NCI-H2107 treated with DMSO at 0.1 percent for 48 hours (cell line): ENCODE measurements around the gene COL4A2.
A peak's percentile ranks its signal among the peaks of the same experiment; 100 is the strongest.

Experiments used
- DNase-seq: peaks from one replicate; lab custom pipeline; 2025; ENCODE audit not compliant: unreplicated experiment; lab: John Stamatoyannopoulos, UW

The COL4A2 gene

DNA sequence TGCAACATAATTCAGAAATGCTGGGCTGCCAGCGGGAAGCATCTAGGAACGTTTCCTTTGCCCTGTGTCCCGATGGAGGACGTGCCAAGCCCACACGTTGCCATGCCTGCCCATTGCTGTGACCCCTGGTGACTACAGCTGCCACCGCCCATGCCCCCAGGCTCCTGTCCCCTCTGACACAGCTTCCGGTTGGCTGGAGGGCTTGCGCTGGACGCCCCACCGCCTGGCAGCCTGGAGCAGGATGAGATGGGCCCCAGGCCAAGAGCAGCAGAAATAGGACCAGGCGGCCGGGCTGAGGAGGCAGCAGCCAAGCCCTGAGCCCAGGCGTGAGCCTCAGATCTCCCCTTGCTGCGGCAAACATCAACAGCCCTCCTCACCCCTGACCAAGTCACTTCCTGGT, 125.9 kb downstream of the COL4A2 start:
- DNase-seq, result no peak

DNA sequence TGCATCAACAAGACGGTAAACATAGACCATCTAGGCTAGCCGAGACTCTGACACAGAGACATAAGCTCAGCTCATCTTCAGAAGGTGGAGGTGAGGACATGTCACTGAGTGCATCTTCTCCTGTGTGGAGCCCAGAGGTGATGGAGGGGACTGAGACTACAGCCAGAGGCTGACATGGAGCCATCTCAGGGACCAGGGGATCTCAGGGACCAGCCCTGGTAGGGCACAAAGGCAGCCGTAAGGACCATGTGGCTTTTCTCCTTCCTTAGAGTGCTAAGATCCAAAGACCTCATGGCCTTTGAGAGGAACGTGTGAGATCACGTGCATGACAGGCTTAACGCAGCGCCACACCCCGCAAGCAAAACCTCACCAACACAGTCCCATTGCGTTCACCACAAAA, 127.5 kb downstream of the COL4A2 start:
- DNase-seq, result no peak

DNA sequence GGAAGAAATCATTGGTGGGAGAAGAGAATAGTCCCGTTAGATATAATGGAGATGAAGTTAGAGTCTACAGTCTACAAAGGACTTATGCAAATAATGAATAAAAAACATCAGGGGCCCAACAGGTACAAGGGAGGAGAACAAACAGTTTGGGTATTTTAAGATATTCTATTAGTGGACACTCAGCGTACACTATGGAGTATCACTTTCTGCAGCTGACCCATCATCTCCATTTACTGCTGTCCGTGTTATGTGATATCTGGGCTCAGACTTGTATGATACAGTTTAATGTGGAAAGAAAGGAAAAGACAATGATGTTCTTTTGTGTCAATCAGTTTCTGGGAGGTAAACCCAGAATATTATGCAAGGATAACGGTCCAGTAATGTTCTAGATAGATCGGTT, 128.2 kb downstream of the COL4A2 start:
- no peak for DNase-seq

DNA sequence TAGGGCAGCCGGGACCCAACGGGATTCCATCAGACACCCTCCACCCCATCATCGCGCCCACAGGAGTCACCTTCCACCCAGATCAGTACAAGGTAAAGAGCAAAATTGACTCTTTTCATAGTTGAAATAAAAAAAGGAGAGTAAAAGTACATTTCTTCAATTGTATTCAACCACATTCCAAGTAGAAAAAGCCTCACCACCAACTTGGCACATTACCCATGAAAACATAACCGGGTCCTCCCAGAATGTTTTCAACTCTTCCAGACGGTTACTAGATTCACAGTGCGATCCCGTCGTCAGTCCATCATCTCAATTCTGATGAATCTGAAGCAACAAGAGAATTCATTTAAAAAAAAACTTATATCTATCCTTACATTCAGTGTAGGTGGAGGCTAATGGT, 129.2 kb downstream of the COL4A2 start:
- DNase-seq, result no peak

DNA sequence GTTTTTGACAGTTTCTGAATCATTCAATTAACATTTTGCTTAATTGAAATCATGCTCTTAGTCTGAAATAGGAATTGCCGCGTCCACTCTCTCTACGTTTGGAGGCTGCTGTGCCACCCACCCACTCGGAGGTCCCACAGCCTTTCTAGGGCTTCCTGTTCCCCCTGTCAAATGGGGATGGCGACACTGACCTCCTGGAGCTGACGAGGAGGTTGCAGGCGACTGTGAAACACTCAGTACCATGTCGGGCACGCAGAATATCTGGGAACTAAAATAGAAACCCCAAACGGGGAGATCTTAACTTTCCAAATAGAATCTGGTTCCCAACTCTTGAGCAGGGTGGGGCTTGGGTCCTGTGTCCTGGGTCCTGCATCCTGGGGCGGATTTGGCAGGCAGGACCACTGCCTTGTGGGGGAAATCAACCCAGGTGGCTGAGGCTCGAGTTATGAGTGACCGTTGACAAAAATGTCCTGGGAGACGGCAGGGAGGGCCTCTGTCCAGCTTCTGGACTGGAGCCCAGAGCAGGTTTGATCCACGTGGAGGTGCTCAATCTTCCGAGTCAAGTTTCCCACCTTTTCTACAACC, 129.8 kb downstream of the COL4A2 start:
- no peak for DNase-seq

DNA sequence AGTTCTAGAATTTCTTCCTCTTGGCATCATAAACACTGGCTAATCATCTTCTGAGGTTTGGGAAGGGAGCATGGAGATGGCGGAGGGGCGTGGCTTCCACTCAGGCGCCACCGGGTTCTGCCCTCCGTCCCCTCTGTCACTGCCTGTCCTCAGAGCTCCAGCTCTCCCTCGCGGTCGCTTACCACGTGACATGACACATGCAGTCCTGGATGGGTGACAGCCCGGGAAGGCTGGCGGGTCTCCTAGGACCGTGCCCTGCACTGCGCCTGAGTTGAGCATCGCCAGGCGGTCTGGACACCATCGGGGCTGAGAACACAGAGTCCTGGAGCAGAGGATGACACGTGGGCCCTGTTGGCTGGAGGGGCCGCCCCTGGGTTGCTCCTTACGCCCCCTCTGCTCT, 131.1 kb downstream of the COL4A2 start:
- no peak for DNase-seq

DNA sequence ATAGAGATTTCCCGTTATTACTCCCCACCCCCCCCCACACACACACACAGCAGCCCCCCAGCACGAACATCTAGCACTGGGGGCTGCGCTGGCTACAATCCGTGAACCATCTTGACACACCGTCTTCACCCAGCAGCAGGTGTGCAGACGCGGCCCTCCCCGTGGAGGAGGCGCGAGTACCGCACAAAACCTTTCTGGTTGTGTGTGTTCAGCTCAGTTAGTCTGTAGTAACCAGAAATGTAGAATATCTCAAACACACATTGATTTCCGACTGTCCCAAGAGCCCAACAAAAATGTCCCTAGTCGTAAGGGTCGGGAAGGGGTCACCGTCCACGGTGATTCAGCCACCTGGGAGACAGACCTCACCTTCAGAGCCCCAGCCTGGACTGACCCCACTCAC, 131.7 kb downstream of the COL4A2 start:
- DNase-seq, result no peak

DNA sequence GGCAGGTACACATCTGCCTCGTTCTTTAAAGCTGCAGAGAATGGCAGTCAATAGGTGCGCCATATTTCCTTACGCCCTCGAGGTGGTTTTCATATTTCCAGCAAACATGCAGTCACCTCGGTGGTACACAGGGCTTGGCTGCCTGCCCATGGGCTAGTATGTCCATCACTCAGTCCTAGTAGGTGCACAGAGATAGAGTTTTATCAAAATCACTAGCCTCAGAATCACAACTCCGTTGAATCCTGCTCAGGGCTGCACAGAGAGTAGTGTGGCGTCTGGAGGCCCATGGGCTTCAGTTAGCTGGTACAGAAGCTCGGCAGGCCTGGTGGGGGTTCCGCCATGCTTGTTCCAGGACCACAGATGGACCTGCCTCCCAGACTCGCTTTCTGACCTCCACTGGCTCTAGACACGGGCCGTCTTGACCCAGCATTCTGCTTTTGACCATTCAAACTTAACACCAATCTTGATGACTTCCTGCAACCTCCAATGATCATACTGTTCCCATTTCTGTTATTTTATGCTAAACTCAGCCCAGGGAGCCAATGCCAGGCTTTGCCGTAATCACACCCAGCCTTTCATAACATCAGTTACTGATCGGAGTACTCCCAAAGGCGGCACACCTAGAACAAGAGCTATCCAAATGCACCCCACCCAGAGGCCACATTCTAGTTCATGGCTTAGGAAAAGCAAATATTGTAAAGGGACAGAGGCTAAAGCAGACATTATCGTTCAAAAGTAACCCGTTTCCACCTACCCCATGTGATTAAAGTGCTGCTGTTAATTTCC, 134.1 kb downstream of the COL4A2 start:
- DNase-seq, result no peak

DNA sequence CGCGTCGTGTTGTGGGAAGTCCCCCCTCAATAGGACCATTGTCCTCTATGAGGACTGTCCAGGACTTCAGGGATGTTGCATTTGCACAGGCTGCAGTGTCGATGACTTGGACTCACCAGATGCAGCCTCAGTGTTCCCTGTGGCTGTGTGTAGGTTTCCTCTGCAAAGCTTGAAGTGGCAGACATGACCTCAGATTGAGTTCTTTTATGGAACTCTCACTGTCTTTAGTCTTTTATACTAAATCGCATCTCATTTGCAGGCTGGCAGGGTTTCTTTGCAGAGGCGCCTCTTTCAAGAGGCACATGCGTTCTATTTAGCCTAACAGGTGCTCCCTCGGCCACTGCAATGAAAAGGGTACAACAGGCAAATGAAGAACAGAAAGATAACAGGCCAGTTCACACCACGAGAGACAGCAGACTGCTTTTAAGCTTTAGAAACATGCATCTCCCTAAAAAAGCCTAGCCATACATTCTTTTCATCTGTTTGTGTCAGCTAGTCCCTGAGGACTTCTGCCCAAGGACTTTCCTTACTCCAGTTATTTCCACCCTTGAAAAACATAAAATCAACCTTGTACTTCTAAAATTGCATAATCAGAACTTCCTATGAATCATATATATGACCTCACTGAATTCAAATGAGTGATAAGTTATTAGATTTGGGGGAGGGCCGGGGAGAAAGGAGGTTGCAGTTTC, 136.0 kb downstream of the COL4A2 start:
- no peak for DNase-seq

DNA sequence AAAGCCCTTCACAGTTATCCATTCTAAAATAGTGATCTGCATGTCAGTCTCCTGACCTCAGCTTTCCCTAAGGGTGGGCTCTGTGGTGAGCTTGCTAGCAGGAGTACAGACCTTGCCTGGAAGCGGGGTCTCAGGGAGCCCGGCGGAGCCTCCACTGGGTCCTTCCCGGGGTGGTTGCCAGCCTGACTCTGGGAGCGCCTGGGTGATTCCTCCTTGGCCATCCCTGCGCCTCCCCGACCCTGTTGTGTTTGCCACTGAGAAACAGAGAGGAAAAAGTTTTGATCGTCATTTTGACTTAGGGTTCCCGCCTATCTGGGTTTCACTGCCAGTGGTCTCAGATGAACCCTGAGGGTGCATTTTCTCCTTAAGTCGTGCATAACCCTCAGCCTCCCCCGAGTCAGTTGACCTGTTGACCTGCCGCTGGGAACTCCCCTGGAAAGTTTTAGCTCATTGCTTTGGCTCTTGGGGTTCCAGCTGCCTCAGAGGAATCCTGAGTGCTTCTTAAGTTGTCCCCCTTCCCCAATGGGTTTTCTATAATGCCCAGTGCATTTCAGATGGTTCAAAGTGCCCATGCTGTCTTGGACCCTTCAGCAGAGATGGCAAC, 136.6 kb downstream of the COL4A2 start:
- DNase-seq, result no peak

DNA sequence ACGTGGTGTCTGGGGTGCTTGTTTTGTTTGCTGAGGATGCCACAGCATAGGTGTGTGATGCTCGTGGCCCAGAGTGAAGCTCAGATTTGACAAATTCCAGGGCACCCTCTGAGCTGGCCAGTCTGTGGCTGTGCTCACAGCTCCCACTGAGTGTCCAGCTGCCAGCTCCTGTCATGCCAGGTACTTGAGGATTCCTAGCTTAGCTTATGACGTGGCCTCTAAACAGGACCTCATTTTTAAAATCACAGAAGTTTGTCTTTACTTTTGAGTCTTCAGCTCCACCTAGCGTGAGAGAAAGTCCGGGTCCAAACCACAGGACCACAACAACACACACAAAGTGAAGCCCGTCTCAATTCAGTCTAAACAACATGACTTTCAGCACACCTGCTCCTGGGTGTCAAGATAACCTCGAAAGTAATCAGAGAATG, 137.2 kb downstream of the COL4A2 start:
- DNase-seq, result peak; percentile 26

DNA sequence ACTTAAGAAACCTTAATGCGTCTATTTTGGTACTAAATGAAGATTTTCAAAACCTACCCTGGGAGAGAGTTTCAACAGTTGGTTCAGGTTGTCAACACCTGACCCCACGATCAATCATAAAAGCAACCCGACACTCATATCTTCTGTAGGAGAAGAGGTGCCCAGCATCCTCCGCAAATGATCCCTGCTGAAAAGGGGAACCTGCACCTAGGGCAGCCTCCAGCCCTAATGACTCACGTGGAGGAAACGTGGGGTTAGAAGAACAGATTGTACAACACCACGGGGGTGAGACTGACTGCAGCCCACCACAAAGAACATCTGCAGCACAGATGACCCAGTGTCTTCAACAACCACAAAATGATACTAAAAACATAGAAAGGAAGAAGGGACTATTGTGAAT, 138.1 kb downstream of the COL4A2 start:
- DNase-seq, result no peak

DNA sequence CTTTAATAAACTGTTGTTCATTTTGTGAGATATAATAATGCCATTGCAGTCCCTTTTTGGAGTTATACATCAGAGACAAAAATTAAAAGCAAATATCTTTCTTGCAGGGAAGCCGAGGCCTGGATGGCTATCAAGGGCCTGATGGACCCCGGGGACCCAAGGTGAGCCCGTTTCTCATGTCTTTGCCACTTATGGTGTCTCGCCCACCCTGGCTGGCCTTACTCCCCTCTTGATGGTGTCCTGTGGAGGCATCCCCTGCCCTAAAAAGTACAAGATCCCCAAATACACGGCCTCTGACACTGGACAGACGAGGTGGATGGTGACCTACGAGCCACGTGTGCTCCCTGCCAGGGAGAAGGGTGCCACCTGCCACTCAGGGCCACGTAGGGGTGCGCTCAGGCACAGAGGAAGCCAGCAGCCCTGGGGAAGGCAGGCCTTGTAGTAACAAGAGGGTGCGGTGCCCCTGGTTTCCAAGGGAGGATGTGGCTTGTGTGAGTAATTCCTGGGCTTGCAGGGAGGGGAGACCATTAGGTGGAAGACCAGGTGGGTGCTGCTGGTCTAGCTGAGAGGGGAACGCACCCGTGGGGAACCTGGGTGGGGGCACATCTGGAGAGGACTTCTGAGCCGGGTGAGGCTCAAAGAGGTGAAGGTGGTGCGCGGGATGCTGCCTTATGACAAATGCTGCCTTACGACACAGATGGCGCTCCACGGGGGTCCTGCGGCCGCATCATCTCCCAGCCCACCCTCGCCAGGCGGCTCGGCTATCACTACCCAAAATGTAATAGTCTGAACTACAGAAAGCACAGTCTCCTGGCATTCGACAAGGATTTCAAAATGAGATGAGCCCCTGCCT, 138.9 kb downstream of the COL4A2 start:
- no peak for DNase-seq

DNA sequence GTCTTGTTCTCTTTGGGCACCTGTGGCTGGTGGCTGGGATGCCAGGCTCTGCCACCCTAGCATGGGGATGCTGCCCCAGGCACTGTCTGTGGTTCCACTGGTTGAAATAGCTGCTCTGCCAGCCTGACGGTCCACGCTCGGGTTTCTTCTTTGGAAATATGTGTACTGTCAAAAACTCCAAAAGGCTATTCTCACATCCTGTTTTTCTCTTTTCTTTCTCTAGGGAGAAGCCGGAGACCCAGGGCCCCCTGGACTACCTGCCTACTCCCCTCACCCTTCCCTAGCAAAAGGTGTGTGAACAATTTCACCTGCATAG, 139.4 kb downstream of the COL4A2 start:
- no peak for DNase-seq

DNA sequence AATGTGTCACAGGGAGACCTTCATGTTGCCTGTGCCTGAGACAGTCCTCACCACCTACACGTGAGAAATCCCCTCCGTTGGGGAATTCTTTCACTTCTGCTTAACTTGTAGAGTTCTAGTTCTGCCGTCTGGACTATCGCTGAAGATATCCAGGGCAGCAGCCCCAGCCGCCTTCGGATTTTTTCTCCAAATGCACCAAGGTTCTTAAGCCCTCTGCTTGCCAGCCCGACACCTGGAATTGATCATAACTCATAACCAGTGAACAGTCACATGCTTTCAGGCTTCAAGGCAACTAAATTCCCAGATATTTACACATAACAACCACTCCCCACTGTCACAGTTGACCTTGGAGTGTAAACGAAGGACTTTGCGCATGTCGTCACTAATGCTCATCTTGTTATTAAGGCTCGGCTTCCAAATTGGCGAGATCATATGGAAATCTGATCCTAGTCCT, 140.0 kb downstream of the COL4A2 start:
- no peak for DNase-seq

DNA sequence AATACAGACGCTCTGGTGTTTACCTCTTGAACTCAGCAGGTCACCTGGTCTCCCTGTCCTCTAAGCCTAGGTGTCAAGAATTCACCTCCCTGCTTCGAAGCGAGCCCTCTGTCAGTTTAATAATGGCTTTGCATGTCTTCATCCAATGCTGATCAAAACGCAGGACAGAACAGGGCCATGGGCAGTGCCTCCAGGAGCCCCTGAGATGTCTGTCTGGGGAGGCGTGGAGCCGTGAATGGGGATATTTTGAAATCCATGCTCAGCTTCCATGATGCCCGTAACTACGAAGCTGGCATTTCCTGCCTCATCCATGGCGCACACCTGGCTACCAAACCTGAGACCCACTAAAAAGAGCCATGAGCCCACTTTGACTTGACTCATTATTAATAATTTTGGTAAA, 140.7 kb downstream of the COL4A2 start:
- DNase-seq, result no peak

DNA sequence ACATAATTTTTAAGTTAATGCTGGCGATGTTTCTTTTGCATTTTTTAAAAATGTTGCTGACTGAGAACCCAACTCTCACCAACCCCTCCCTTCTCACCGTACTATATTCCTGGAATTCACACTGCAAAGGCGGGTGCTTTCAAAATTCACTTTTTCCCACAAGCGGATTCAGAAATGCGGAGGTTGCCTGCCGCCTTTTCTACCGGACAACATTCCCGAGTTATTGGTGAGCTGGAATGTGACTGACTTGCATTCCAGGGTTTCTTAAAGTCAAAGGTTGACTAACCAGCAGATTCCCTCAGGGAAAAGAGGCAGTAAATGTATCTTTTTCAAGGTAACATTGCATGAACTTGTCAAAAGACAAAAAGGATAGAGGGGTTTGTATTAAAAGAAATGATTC, 141.1 kb downstream of the COL4A2 start:
- no peak for DNase-seq

DNA sequence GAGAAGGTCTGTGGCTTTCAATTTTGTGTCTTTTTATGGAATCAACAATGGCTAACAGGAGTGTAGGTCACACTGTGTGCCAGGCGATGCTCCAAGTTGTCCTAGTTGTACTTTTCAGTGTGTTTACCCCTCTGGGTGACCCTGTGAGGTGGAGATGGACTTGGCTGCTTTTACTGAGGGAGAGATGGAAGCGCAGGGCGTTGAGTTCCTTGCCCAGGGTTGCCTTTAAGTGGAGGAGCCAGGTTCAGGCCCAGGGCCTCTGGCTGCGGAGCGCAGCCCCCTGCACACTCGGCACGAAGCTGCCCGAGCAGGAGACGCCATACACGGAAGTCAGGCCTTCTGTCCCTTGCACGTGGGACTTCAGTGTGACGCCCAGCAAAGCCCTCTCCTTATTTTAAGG, 141.6 kb downstream of the COL4A2 start:
- DNase-seq, result no peak

DNA sequence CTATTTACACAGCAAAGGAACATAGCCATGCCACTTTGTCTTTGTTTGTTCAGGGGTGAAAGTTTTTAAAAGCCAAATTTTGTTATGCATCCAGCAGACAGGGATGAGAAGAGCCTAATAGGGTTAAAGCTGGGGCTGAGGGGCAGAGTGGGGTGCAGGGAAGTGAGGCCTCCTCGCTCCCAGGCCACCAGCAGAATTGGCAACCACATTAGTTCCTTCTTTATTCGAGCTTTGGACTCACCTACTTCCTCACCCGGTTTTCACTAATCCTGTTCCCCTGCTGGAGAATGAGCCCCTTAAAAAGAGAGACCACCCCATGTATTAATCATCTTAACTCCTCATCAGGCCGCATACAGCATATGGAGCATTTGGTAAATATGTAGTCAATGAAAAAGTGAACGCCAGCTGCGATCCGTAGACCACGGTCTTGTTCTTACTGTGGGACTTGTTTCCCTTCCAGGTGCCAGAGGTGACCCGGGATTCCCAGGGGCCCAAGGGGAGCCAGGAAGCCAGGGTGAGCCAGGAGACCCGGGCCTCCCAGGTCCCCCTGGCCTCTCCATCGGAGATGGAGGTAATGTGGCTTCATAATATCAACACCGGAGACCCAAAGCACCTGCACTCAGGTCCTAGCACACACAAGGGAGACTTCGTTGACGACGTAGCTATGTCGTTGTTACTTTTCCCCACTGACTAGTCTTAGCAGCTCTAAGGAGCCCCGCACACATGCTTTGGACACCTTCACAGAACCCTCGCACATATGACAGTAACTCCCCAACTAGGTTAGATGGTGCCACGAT, 142.3 kb downstream of the COL4A2 start:
- DNase-seq, result no peak
